HepG2 (cell line): ENCODE measurements around the gene SIRT1. TPM values are rescaled to one million over a fixed set of nuclear protein-coding genes. Genes with fewer than 3 reads are reported as not detected.
A peak's percentile ranks its signal among the peaks of the same experiment; 100 is the strongest.

Experiments used
- ADNP ChIP-seq: sonication (generic); formaldehyde crosslinking; IDR thresholded peaks from 2 replicates; pipeline ENCODE4 v1.4.0; 2020; ENCODE audit warnings: missing genetic modification reagents
- BCLAF1 ChIP-seq: fragments of 450-650 bp; IDR thresholded peaks from 2 replicates; pipeline ENCODE4 v1.6.1; 2017; ENCODE audit warnings: mild to moderate bottlenecking
- CBX5 ChIP-seq: sonication (generic); formaldehyde crosslinking; IDR thresholded peaks from 2 replicates; pipeline ENCODE4 v1.4.0; 2020; ENCODE audit warnings: missing genetic modification reagents, borderline replicate concordance
- CENPX ChIP-seq: sonication (generic); formaldehyde crosslinking; IDR thresholded peaks from 2 replicates; pipeline ENCODE4 v1.9.0; 2021; ENCODE audit warnings: mild to moderate bottlenecking, missing genetic modification reagents, moderate library complexity
- DNMT1 ChIP-seq: sonication (generic); formaldehyde crosslinking; IDR thresholded peaks from 2 replicates; pipeline ENCODE4 v1.5.1; 2020; ENCODE audit warnings: mild to moderate bottlenecking, missing genetic modification reagents
- ETV6 ChIP-seq: sonication (generic); formaldehyde crosslinking; conservative IDR thresholded peaks from 2 replicates; pipeline ENCODE4 v1.4.0; 2020; ENCODE audit warnings: missing genetic modification reagents
- HOXA9 ChIP-seq: sonication (generic); formaldehyde crosslinking; IDR thresholded peaks from 2 replicates; pipeline ENCODE4 v1.8.1; 2022; ENCODE audit warnings: missing genetic modification reagents, mild to moderate bottlenecking, moderate library complexity, borderline replicate concordance
- IKZF5 ChIP-seq: IDR thresholded peaks from 2 replicates; pipeline ENCODE4 v1.6.1; 2018; ENCODE audit warnings: missing genetic modification reagents, mild to moderate bottlenecking, missing compliant biosample characterization
- PBX2 ChIP-seq: IDR thresholded peaks from 2 replicates; pipeline ENCODE4 v1.6.1; 2016; ENCODE audit warnings: control low read depth
- POLR2A ChIP-seq, 2 experiments: IDR thresholded peaks; 2 replicates each; pipeline ENCODE4 v1.6.1; 2011; ENCODE audit warnings: low read depth in 2 of 2, low read length in 2 of 2, mild to moderate bottlenecking in 1 of 2, moderate library complexity in 1 of 2; ENCODE audit not compliant: insufficient read depth in 1 of 2
- RAD21 ChIP-seq: fragments of 450-650 bp; formaldehyde crosslinking; IDR thresholded peaks from 2 replicates; pipeline ENCODE4 v1.5.0; 2020; ENCODE audit warnings: mild to moderate bottlenecking
- REPIN1 ChIP-seq: sonication (generic); formaldehyde crosslinking; IDR thresholded peaks from 2 replicates; pipeline ENCODE4 v1.8.0; 2022; ENCODE audit warnings: missing genetic modification reagents, low read depth, mild to moderate bottlenecking, borderline replicate concordance
- SKI ChIP-seq: fragments of 450-650 bp; IDR thresholded peaks from one replicate; pipeline ENCODE4 v1.6.1; 2018; ENCODE audit warnings: mild to moderate bottlenecking; ENCODE audit not compliant: partially characterized antibody
- SMAD1 ChIP-seq: sonication (generic); formaldehyde crosslinking; IDR thresholded peaks from 2 replicates; pipeline ENCODE4 v1.4.0; 2020; ENCODE audit warnings: missing genetic modification reagents, low read depth, mild to moderate bottlenecking, borderline replicate concordance
- TBX2 ChIP-seq: sonication (generic); formaldehyde crosslinking; IDR thresholded peaks from 2 replicates; pipeline ENCODE4 v1.5.0; 2020; ENCODE audit warnings: missing genetic modification reagents, mild to moderate bottlenecking, borderline replicate concordance
- THAP7 ChIP-seq: sonication (generic); formaldehyde crosslinking; IDR thresholded peaks from 2 replicates; pipeline ENCODE4 v1.8.1; 2023; ENCODE audit warnings: mild to moderate bottlenecking, missing genetic modification reagents
- ZBTB14 ChIP-seq: sonication (generic); formaldehyde crosslinking; IDR thresholded peaks from 2 replicates; pipeline ENCODE4 v1.4.0; 2020; ENCODE audit warnings: missing genetic modification reagents
- ZNF138 ChIP-seq: sonication (generic); formaldehyde crosslinking; IDR thresholded peaks from 2 replicates; pipeline ENCODE4 v1.5.0; 2020; ENCODE audit warnings: mild to moderate bottlenecking, low read depth, missing genetic modification reagents
- ZNF230 ChIP-seq: sonication (generic); formaldehyde crosslinking; IDR thresholded peaks from 2 replicates; pipeline ENCODE4 v1.4.0; 2020; ENCODE audit warnings: mild to moderate bottlenecking, missing genetic modification reagents
- ZNF251 ChIP-seq: sonication (generic); formaldehyde crosslinking; IDR thresholded peaks from 2 replicates; pipeline ENCODE4 v1.9.0; 2021; ENCODE audit warnings: mild to moderate bottlenecking, missing genetic modification reagents
- ZNF652 ChIP-seq: IDR thresholded peaks from 2 replicates; pipeline ENCODE4 v1.6.1; 2016; ENCODE audit warnings: low read depth, borderline replicate concordance
- ZNF709 ChIP-seq: sonication (generic); formaldehyde crosslinking; IDR thresholded peaks from 2 replicates; pipeline ENCODE4 v1.5.0; 2020; ENCODE audit warnings: mild to moderate bottlenecking, missing genetic modification reagents
- polyA plus RNA-seq, 8 experiments: library from polyadenylated mRNA; depleted of rRNA in 3 of 8; stranded (reverse) in 7 of 8; unstranded in 1 of 8; fragments of >200 nt; fragmentation: Illumina TruSeq in 4 of 8; extraction: Trizol in 4 of 8; gene quantifications; 2 replicates each; pipeline versions ENCODE4 v1.2.1 to v1.2.3, GENCODE V29; 2011 to 2016; ENCODE audit warnings: low read depth in 4 of 8, missing spikeins in 1 of 8, mixed read lengths in 1 of 8; ENCODE audit not compliant: insufficient read depth in 1 of 8
- total RNA-seq, 5 experiments: library from RNA; depleted of rRNA; stranded (reverse); fragments of >200 nt; fragmentation: Illumina TruSeq; extraction: Trizol; gene quantifications; 2 replicates each; pipeline ENCODE4 v1.2.3, GENCODE V29; 2016; ENCODE audit warnings: low read depth in 1 of 5

The SIRT1 gene
- total and polyA plus RNA-seq, 2 of the 13 experiments (the other 11 are each of a cell fraction or from before 2014, with no cell fraction given) = 9.4 to 10.2 TPM

- TF ChIP-seq PBX2 (CRISPR knock-in tag) (no peak), ZNF709 (CRISPR knock-in tag) (peak; percentile 80), ADNP (CRISPR knock-in tag) (no peak), HOXA9 (CRISPR knock-in tag) (peak; percentile 72; the same call in 1 of the 2 replicates), ZBTB14 (CRISPR knock-in tag) (no peak; the same call in 1 of the 2 replicates), ZNF138 (CRISPR knock-in tag) (no peak), RAD21 (CRISPR knock-in tag) (0 out of 2 replicates have a peak, but pooled peaks have one; percentile 11), REPIN1 (CRISPR knock-in tag) (peak; percentile 85), CENPX (CRISPR knock-in tag) (no peak), IKZF5 (CRISPR knock-in tag) (peak; percentile 90), CBX5 (CRISPR knock-in tag) (peak; percentile 92; the same call in 1 of the 2 replicates), BCLAF1 (no peak), THAP7 (CRISPR knock-in tag) (peak; percentile 65; the same call in 1 of the 2 replicates), SKI (peak; percentile 80), SMAD1 (CRISPR knock-in tag) (no peak), ZNF230 (CRISPR knock-in tag) (no peak), POLR2A (IDR thresholded peaks at IDR 0.05; ENCODE audit: insufficient read depth in 1 of 2, low read depth in 2 of 2, low read length in 2 of 2) (peak; percentile 93 to 95), ETV6 (peak; percentile 75), ZNF652 (CRISPR knock-in tag) (peak; percentile 27; the same call in 1 of the 2 replicates), ZNF251 (CRISPR knock-in tag) (peak; percentile 73; the same call in 1 of the 2 replicates), TBX2 (CRISPR knock-in tag) (peak; percentile 85), DNMT1 (CRISPR knock-in tag) (no peak)
These were observed at the start of gene SIRT1 (continued) for GRCh38 chr10:67884313-67884841.
